GM18526 (cell line): ENCODE measurements around the gene CX3CL1.

Experiments
- POLR2A ChIP-seq: IDR thresholded peaks from 3 replicates; pipeline ENCODE4 v1.6.1; 2011; ENCODE audit not compliant: insufficient read length; ENCODE audit errors: extremely low read depth

The CX3CL1 gene

GRCh38 chr16:57388359-57389086 is 16.2 kb downstream of the CX3CL1 start:
- TF ChIP-seq POLR2A, result no peak

GRCh38 chr16:57389087-57389468 is 16.8 kb downstream of the CX3CL1 start:
- TF ChIP-seq POLR2A, result no peak

GRCh38 chr16:57390636-57391295 is 18.5 kb downstream of the CX3CL1 start:
- no peak for TF ChIP-seq POLR2A

GRCh38 chr16:57391300-57391699 is 19.0 kb downstream of the CX3CL1 start:
- no peak for TF ChIP-seq POLR2A

- TF ChIP-seq POLR2A, result no peak
Measured at GRCh38 chr16:57391708-57392107, 19.4 kb downstream of the CX3CL1 start.

- no peak for TF ChIP-seq POLR2A
Measured at GRCh38 chr16:57392694-57393093, 20.4 kb downstream of the CX3CL1 start.

- no peak for TF ChIP-seq POLR2A
Measured at GRCh38 chr16:57394444-57394843, 22.2 kb downstream of the CX3CL1 start.

GRCh38 chr16:57395026-57395425 is 22.7 kb downstream of the CX3CL1 start:
- TF ChIP-seq POLR2A, result no peak

GRCh38 chr16:57396786-57397185 is 24.5 kb downstream of the CX3CL1 start:
- TF ChIP-seq POLR2A, result no peak

GRCh38 chr16:57401943-57402640 is 29.8 kb downstream of the CX3CL1 start:
- no peak for TF ChIP-seq POLR2A

- TF ChIP-seq POLR2A, result no peak
Measured at GRCh38 chr16:57403965-57404817, 31.9 kb downstream of the CX3CL1 start, which contains the start of gene CCL17. CCL17 (plus strand) TSS chr16:57404767; CDS start chr16:57413933, 9,166 bp downstream.

- TF ChIP-seq POLR2A, result no peak
Measured at GRCh38 chr16:57405097-57405496, 32.8 kb downstream of the CX3CL1 start.

- no peak for TF ChIP-seq POLR2A
Measured at GRCh38 chr16:57406881-57407280, 34.6 kb downstream of the CX3CL1 start.

GRCh38 chr16:57407521-57408353 is 35.4 kb downstream of the CX3CL1 start:
- TF ChIP-seq POLR2A, result no peak
